Astrocyte (in vitro differentiated cells and primary cell): ENCODE data around the gene PKLR. TPM values are rescaled to one million over a fixed set of nuclear protein-coding genes. Genes with fewer than 3 reads are reported as not detected.

Experiments used
- DNase-seq: peaks from one replicate; pipeline ENCODE4 v3.0.0-alpha.2; 2010; ENCODE audit warnings: low read depth
- FAIRE-seq: peaks from 2 replicates; lab custom pipeline; 2011; peaks lifted over from hg19 to GRCh38; lab: Jason Lieb, UNC
- H2AFZ ChIP-seq: 2 replicates; pipeline ENCODE4 v1.6.0; 2012; ENCODE audit warnings: low read depth, low read length, inconsistent platforms
- H3K27ac ChIP-seq: 2 replicates; pipeline ENCODE4 v1.5.1; 2011; ENCODE audit warnings: low read depth, low read length, inconsistent platforms
- H3K27me3 ChIP-seq: 2 replicates; pipeline ENCODE4 v1.6.0; 2011; ENCODE audit warnings: low read length, inconsistent platforms; ENCODE audit not compliant: insufficient read depth
- H3K36me3 ChIP-seq: 2 replicates; pipeline ENCODE4 v1.5.1; 2011; ENCODE audit warnings: low read length, inconsistent platforms; ENCODE audit not compliant: insufficient read depth
- H3K4me1 ChIP-seq: 2 replicates; pipeline ENCODE4 v1.5.1; 2011; ENCODE audit warnings: low read length, inconsistent platforms; ENCODE audit not compliant: insufficient read depth
- H3K4me2 ChIP-seq: 2 replicates; pipeline ENCODE4 v1.6.0; 2012; ENCODE audit warnings: low read length, inconsistent platforms
- H3K4me3 ChIP-seq: 2 replicates; pipeline ENCODE4 v1.5.1; 2011; ENCODE audit warnings: low read depth, mild to moderate bottlenecking, low read length, inconsistent platforms; ENCODE audit not compliant: insufficient read depth
- H3K79me2 ChIP-seq: 2 replicates; pipeline ENCODE4 v1.6.0; 2012; ENCODE audit warnings: mild to moderate bottlenecking, low read length, inconsistent platforms; ENCODE audit not compliant: insufficient read depth
- H3K9ac ChIP-seq: 2 replicates; pipeline ENCODE4 v1.6.0; 2012; ENCODE audit warnings: mild to moderate bottlenecking, low read length, inconsistent platforms
- H3K9me3 ChIP-seq: 2 replicates; pipeline ENCODE4 v1.5.1; 2012; ENCODE audit warnings: low read depth, mild to moderate bottlenecking, low read length, inconsistent platforms; ENCODE audit not compliant: insufficient read depth
- H4K20me1 ChIP-seq: 2 replicates; pipeline ENCODE4 v1.6.0; 2012; ENCODE audit warnings: low read length, inconsistent platforms; ENCODE audit not compliant: insufficient read depth
- H3K27ac Mint-ChIP-seq: one replicate; pipeline ENCODE4 v1.8.0; 2021; ENCODE audit warnings: mild to moderate bottlenecking, mixed read lengths; ENCODE audit not compliant: unreplicated experiment
- H3K27me3 Mint-ChIP-seq: one replicate; pipeline ENCODE4 v1.8.0; 2021; ENCODE audit warnings: low read depth, mixed read lengths; ENCODE audit not compliant: unreplicated experiment
- H3K36me3 Mint-ChIP-seq: one replicate; pipeline ENCODE4 v1.8.0; 2021; ENCODE audit warnings: low read depth, mixed read lengths; ENCODE audit not compliant: unreplicated experiment
- H3K4me1 Mint-ChIP-seq: one replicate; pipeline ENCODE4 v1.8.0; 2021; ENCODE audit warnings: low read depth, mixed read lengths; ENCODE audit not compliant: unreplicated experiment
- H3K4me3 Mint-ChIP-seq: one replicate; pipeline ENCODE4 v1.8.0; 2021; ENCODE audit warnings: mild to moderate bottlenecking, moderate library complexity, mixed read lengths; ENCODE audit not compliant: unreplicated experiment
- H3K9me3 Mint-ChIP-seq: one replicate; pipeline ENCODE4 v1.8.0; 2021; ENCODE audit warnings: mild to moderate bottlenecking, mixed read lengths; ENCODE audit not compliant: unreplicated experiment
- CTCF ChIP-seq: IDR thresholded peaks from 2 replicates; pipeline ENCODE4 v1.5.1; 2011; ENCODE audit warnings: low read depth, mild to moderate bottlenecking, inconsistent platforms, low read length, moderate library complexity; ENCODE audit not compliant: insufficient read depth
- EZH2 ChIP-seq: IDR thresholded peaks from 2 replicates; pipeline ENCODE4 v1.6.1; 2012; ENCODE audit warnings: mild to moderate bottlenecking, low read length, inconsistent platforms; ENCODE audit not compliant: insufficient read depth
- total RNA-seq: library from RNA; stranded (reverse); gene quantifications from 2 replicates; pipeline ENCODE4 v1.2.1, GENCODE V29; 2021

Gene PKLR
- total RNA-seq, 1 donor from 2014 or later: not detected

DNA sequence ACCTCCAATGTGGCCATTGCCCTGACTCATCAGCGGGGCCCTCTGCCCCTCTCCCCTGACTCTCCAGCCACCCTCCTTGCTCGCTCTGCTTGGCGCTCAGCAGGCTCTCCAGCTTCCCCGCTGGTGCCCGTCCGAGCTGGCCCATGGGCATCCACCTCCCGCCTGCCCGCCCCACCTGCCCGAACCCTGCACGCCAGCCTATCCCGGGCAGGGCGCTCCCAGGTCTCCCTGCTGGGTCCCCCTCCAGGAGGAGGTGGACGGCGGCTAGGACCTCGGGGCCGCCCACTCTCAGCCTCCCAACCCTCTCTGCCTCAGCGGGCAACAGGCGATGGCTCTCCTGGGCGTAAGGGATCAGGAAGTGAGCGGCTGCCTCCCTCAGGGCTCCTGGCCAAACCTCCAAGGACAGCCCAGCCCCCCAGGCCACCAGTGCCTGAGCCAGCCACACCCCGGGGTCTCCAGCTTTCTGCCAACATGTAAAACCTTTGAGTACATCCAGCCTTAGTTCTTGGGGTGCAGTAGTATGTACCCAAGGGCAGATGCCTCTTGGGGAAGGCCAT is 13.2 kb downstream of the PKLR start:
- H3K4me2 ChIP-seq: no peak overlapping the region
- TF ChIP-seq CTCF (no peak), EZH2 (no peak)
- no peak overlapping the region for H3K9ac ChIP-seq
- no peaks in the 10 kb centered on the region for H3K79me2 ChIP-seq
- Mint-ChIP-seq H3K36me3 (peaks cover 9% of the 10 kb centered on the region), H3K4me3 (no peak overlapping the region), H3K9me3 (peaks cover 2% of the 10 kb centered on the region), H3K4me1 (no peaks in the 10 kb centered on the region), H3K27ac (no peak overlapping the region), H3K27me3 (peaks cover 26% of the 10 kb centered on the region)
- no peaks in the 10 kb centered on the region for H4K20me1 ChIP-seq
- no peak overlapping the region for H3K27ac ChIP-seq
- H3K4me3 ChIP-seq: no peak overlapping the region
- FAIRE-seq: no peak
- no peak overlapping the region for H2AFZ ChIP-seq
- peaks cover 2% of the 10 kb centered on the region for H3K27me3 ChIP-seq
- H3K36me3 ChIP-seq: no peaks in the 10 kb centered on the region
- no peaks in the 10 kb centered on the region for H3K4me1 ChIP-seq
- H3K9me3 ChIP-seq: no peaks in the 10 kb centered on the region
- DNase-seq: no peak

GRCh38 chr1:155286544-155286943 is 14.7 kb downstream of the PKLR start:
- H3K27ac ChIP-seq: no peak overlapping the region
- no peaks in the 10 kb centered on the region for H3K36me3 ChIP-seq
- no peak for TF ChIP-seq CTCF
- no peak for TF ChIP-seq EZH2
- H3K4me1 ChIP-seq: no peaks in the 10 kb centered on the region
- peaks cover 2% of the 10 kb centered on the region for H3K9me3 Mint-ChIP-seq
- peaks cover 21% of the 10 kb centered on the region for H3K27me3 Mint-ChIP-seq
- DNase-seq (no peak), FAIRE-seq (no peak)
- H3K9me3 ChIP-seq: no peaks in the 10 kb centered on the region
- no peaks in the 10 kb centered on the region for H3K27me3 ChIP-seq
- no peak overlapping the region for H3K4me3 Mint-ChIP-seq
- H2AFZ ChIP-seq: no peak overlapping the region
- no peaks in the 10 kb centered on the region for H4K20me1 ChIP-seq
- no peak overlapping the region for H3K27ac Mint-ChIP-seq
- H3K4me1 Mint-ChIP-seq: no peaks in the 10 kb centered on the region
- no peaks in the 10 kb centered on the region for H3K79me2 ChIP-seq
- H3K4me2 ChIP-seq: no peak overlapping the region
- peaks cover 9% of the 10 kb centered on the region for H3K36me3 Mint-ChIP-seq
- no peak overlapping the region for H3K4me3 ChIP-seq
- no peak overlapping the region for H3K9ac ChIP-seq

GRCh38 chr1:155285631-155286044 is 15.6 kb downstream of the PKLR start:
- TF ChIP-seq CTCF (no peak), EZH2 (no peak)
- Histone ChIP-seq H3K27ac (no peak overlapping the region), H4K20me1 (no peaks in the 10 kb centered on the region), H3K36me3 (no peaks in the 10 kb centered on the region), H3K27me3 (no peaks in the 10 kb centered on the region), H3K4me2 (no peak overlapping the region), H3K9me3 (no peaks in the 10 kb centered on the region), H3K9ac (no peak overlapping the region), H2AFZ (no peak overlapping the region), H3K79me2 (no peaks in the 10 kb centered on the region), H3K4me1 (no peaks in the 10 kb centered on the region), H3K4me3 (no peak overlapping the region)
- FAIRE-seq (no peak), DNase-seq (no peak)
- Mint-ChIP-seq H3K4me1 (no peaks in the 10 kb centered on the region), H3K4me3 (no peak overlapping the region), H3K9me3 (peaks cover 2% of the 10 kb centered on the region), H3K36me3 (peaks cover 9% of the 10 kb centered on the region), H3K27ac (no peak overlapping the region), H3K27me3 (peaks cover 17% of the 10 kb centered on the region)
